SK-N-SH (cell line): ENCODE data around the gene FOXN4. TPM values are rescaled to one million over a fixed set of nuclear protein-coding genes. Genes with fewer than 3 reads are reported as not detected.

ENCODE experiments used
- CTCF ChIA-PET: fragments of 300-600, 350-600 bp; formaldehyde crosslinking; extraction: SDS; loops from one replicate; lab custom pipeline; 2021; lab: Yijun Ruan, JAX
- POLR2A ChIA-PET: fragments of 350-600 bp; sonication (Branson Sonifier 250); formaldehyde crosslinking; extraction: SDS; loops from one replicate; lab custom pipeline; 2020; ENCODE audit warnings: antibody characterized with exemption, inconsistent platforms; lab: Yijun Ruan, JAX
- DNase-seq: peaks from one replicate; pipeline ENCODE4 v3.0.0; 2012
- H2AFZ ChIP-seq: fragments of 200-600 bp; sonication (generic); 2 replicates; pipeline ENCODE4 v1.8.1; 2016; ENCODE audit warnings: antibody characterized with exemption, mild to moderate bottlenecking, low read depth
- H3F3A ChIP-seq: fragments of 200-600 bp; sonication (generic); replicated peaks from 2 replicates; pipeline ENCODE3; 2016; ENCODE audit warnings: antibody characterized with exemption, mild to moderate bottlenecking; ENCODE audit not compliant: insufficient read depth
- H3K27ac ChIP-seq, 2 experiments: fragments of 200-500 bp in 1 of 2; fragments of 200-600 bp in 1 of 2; sonication (Bioruptor generic) in 1 of 2; sonication (generic), shearing (Covaris generic) in 1 of 2; 2 replicates each; pipeline versions ENCODE4 v1.5.1 to v1.6.1; 2014 to 2016; ENCODE audit warnings: low read depth in 2 of 2, inconsistent platforms in 1 of 2, low read length in 1 of 2, mild to moderate bottlenecking in 1 of 2, mixed read lengths in 1 of 2
- H3K27me3 ChIP-seq: fragments of 200-600 bp; sonication (generic), shearing (Covaris generic); 2 replicates; pipeline ENCODE4 v1.6.1; 2016; ENCODE audit warnings: mixed run types; ENCODE audit not compliant: insufficient read depth
- H3K36me3 ChIP-seq, 2 experiments: fragments of 200-500 bp in 1 of 2; fragments of 200-600 bp in 1 of 2; sonication (Bioruptor generic) in 1 of 2; sonication (generic) in 1 of 2; replicated peaks in 1 of 2; 2 replicates each; pipeline versions ENCODE3 to v1.5.1; 2014 to 2016; ENCODE audit warnings: low read length in 1 of 2, mild to moderate bottlenecking in 1 of 2; ENCODE audit not compliant: insufficient read depth in 2 of 2, control insufficient read depth in 1 of 2
- H3K4me1 ChIP-seq, 2 experiments: fragments of 200-500 bp in 1 of 2; fragments of 200-600 bp in 1 of 2; sonication (Bioruptor generic) in 1 of 2; sonication (generic), shearing (Covaris generic) in 1 of 2; 2 replicates each; pipeline versions ENCODE4 v1.5.1 to v1.6.1; 2014 to 2016; ENCODE audit warnings: low read depth in 1 of 2, low read length in 1 of 2, mixed run types in 1 of 2; ENCODE audit not compliant: insufficient read depth in 2 of 2, control insufficient read depth in 1 of 2
- H3K4me2 ChIP-seq: fragments of 200-600 bp; sonication (generic), shearing (Covaris generic); 2 replicates; pipeline ENCODE4 v1.6.1; 2017; ENCODE audit warnings: mixed run types
- H3K4me3 ChIP-seq, 2 experiments: fragments of 200-500 bp in 1 of 2; fragments of 200-600 bp in 1 of 2; sonication (Bioruptor generic) in 1 of 2; sonication (generic), shearing (Covaris generic) in 1 of 2; 2 replicates each; pipeline versions ENCODE4 v1.5.1 to v1.8.1; 2014 to 2016; ENCODE audit warnings: low read depth in 2 of 2, inconsistent platforms in 1 of 2, low read length in 1 of 2, mild to moderate bottlenecking in 1 of 2, mixed read lengths in 1 of 2, moderate library complexity in 1 of 2
- H3K79me2 ChIP-seq: fragments of 200-600 bp; sonication (generic); 2 replicates; pipeline ENCODE4 v1.8.1; 2017; ENCODE audit warnings: mild to moderate bottlenecking; ENCODE audit not compliant: insufficient read depth
- H3K9ac ChIP-seq: fragments of 200-600 bp; sonication (generic); 2 replicates; pipeline ENCODE4 v1.6.1; 2017; ENCODE audit warnings: mixed run types
- H3K9me2 ChIP-seq: fragments of 200-600 bp; sonication (generic); 2 replicates; pipeline ENCODE4 v1.6.1; 2017; ENCODE audit warnings: mixed run types
- H3K9me3 ChIP-seq: fragments of 200-600 bp; sonication (generic); 2 replicates; pipeline ENCODE4 v1.6.1; 2017; ENCODE audit warnings: mixed run types, mild to moderate bottlenecking, moderate library complexity
- H4K20me1 ChIP-seq: fragments of 200-600 bp; sonication (generic); 2 replicates; pipeline ENCODE4 v1.6.1; 2017; ENCODE audit warnings: mild to moderate bottlenecking, mixed run types; ENCODE audit not compliant: insufficient read depth
- CHD2 ChIP-seq: fragments of 150-350 bp; IDR thresholded peaks from 2 replicates; pipeline ENCODE4 v1.6.1; 2018; ENCODE audit warnings: low read length; ENCODE audit not compliant: partially characterized antibody
- EP300 ChIP-seq, 2 experiments: IDR thresholded peaks; 2 replicates each; pipeline versions ENCODE4 v1.4.0 to v1.6.1; 2012; ENCODE audit warnings: borderline replicate concordance in 1 of 2, low read depth in 1 of 2, low read length in 1 of 2
- EZH2phosphoT487 ChIP-seq: fragments of 200-600 bp; sonication (generic); IDR thresholded peaks from 2 replicates; pipeline ENCODE4 v1.6.1; 2017; ENCODE audit warnings: low read depth, mixed run types, mild to moderate bottlenecking, antibody characterized with exemption, moderate library complexity, borderline replicate concordance
- FOSL2 ChIP-seq: IDR thresholded peaks from 2 replicates; pipeline ENCODE4 v1.4.0; 2012; ENCODE audit warnings: low read depth, mild to moderate bottlenecking, moderate library complexity, borderline replicate concordance
- FOXM1 ChIP-seq: IDR thresholded peaks from 2 replicates; pipeline ENCODE4 v1.4.0; 2012; ENCODE audit warnings: low read depth, mild to moderate bottlenecking
- GABPA ChIP-seq: IDR thresholded peaks from 2 replicates; pipeline ENCODE4 v1.4.0; 2012; ENCODE audit warnings: low read depth, mild to moderate bottlenecking
- GATA2 ChIP-seq: sonication (generic); formaldehyde crosslinking; IDR thresholded peaks from 2 replicates; pipeline ENCODE4 v1.5.0; 2020; ENCODE audit warnings: mild to moderate bottlenecking, missing genetic modification reagents
- JUND ChIP-seq: IDR thresholded peaks from 2 replicates; pipeline ENCODE4 v1.4.0; 2012
- MEF2A ChIP-seq: IDR thresholded peaks from 2 replicates; pipeline ENCODE4 v1.4.0; 2012; ENCODE audit warnings: low read depth, borderline replicate concordance
- NFIC ChIP-seq: IDR thresholded peaks from 2 replicates; pipeline ENCODE4 v1.4.0; 2012; ENCODE audit warnings: borderline replicate concordance
- NRF1 ChIP-seq: IDR thresholded peaks from 2 replicates; pipeline ENCODE4 v1.6.1; 2012; ENCODE audit warnings: low read depth, mild to moderate bottlenecking, low read length
- RAD21 ChIP-seq: IDR thresholded peaks from 2 replicates; pipeline ENCODE4 v1.6.1; 2012; ENCODE audit warnings: mild to moderate bottlenecking, low read length
- RXRA ChIP-seq: IDR thresholded peaks from 2 replicates; pipeline ENCODE4 v1.4.0; 2012; ENCODE audit warnings: low read depth, mild to moderate bottlenecking, borderline replicate concordance
- SIN3A ChIP-seq: IDR thresholded peaks from 2 replicates; pipeline ENCODE4 v1.6.1; 2012; ENCODE audit warnings: low read depth, mild to moderate bottlenecking, low read length, moderate library complexity, borderline replicate concordance
- SMC3 ChIP-seq: IDR thresholded peaks from 2 replicates; pipeline ENCODE4 v1.6.1; 2012; ENCODE audit warnings: low read depth, low read length, improper control_type of control experiment
- TCF12 ChIP-seq: IDR thresholded peaks from 2 replicates; pipeline ENCODE4 v1.4.0; 2012
- YY1 ChIP-seq: IDR thresholded peaks from 2 replicates; pipeline ENCODE4 v1.4.0; 2012; ENCODE audit warnings: low read depth, mild to moderate bottlenecking
- WGBS: methylation state at CpG from one replicate; pipeline ENCODE4 v1.1.6; 2017; ENCODE audit warnings: low lambda C conversion rate; 5-methylcytosine and 5-hydroxymethylcytosine counted together
- polyA plus RNA-seq, 3 experiments: library from polyadenylated mRNA; depleted of rRNA; stranded (reverse); fragments of >200 nt; gene quantifications; 2 replicates each; pipeline ENCODE4 v1.2.3, GENCODE V29; 2012
- TF ChIP-seq, protein P1 (sequence below): IDR thresholded peaks from 2 replicates; pipeline ENCODE4 v1.4.0; 2012; ENCODE audit warnings: low read depth, borderline replicate concordance
- TF ChIP-seq, protein P2 (sequence below): IDR thresholded peaks from 2 replicates; pipeline ENCODE4 v1.4.0; 2012; ENCODE audit warnings: low read depth, borderline replicate concordance
- TF ChIP-seq, protein P3 (sequence below): IDR thresholded peaks from 2 replicates; pipeline ENCODE4; 2012
- TF ChIP-seq, protein P4 (sequence below): fragments of 150-350 bp; IDR thresholded peaks from 2 replicates; pipeline ENCODE4 v1.6.1; 2017; ENCODE audit warnings: antibody characterized with exemption, low read length, low read depth, borderline replicate concordance
- TF ChIP-seq, protein P5 (sequence below): fragments of 200-600 bp; sonication (generic); IDR thresholded peaks from 2 replicates; pipeline ENCODE4 v1.6.1; 2017; ENCODE audit warnings: antibody characterized with exemption, mild to moderate bottlenecking, moderate library complexity

Gene FOXN4
- polyA plus RNA-seq, 1 of the 3 experiments (the other 2 are of a cell fraction): 0.10 TPM

DNA sequence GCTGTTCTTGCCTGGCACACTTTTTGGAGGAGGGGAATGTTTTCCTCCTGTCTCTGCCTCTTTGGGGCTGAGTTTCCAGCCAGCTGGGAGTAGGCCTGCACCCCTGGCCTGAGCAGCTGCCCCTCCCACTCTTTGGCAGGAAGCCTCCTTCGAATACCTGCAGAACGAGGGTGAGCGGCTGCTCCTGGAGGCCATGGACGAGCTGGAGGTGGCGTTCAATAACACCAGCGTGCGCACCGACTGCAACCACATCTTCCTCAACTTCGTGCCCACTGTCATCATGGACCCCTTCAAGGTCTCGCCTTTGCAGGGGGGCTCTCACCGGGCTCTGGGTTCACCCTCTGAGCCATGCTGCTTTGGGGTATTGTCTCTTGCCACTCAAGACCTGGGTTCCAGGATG is 69.4 kb downstream of the FOXN4 start:
- H4K20me1 ChIP-seq: no peaks in the 10 kb centered on the region
- H3K4me3 ChIP-seq: no peak overlapping the region
- no peaks in the 10 kb centered on the region for H3K27me3 ChIP-seq
- TF ChIP-seq JUND: no peak
- TF ChIP-seq RAD21: no peak
- TF ChIP-seq EP300 (IDR thresholded peaks at IDR 0.05; ENCODE audit: borderline replicate concordance in 1 of 2, low read depth in 1 of 2, low read length in 1 of 2): no peak
- TF ChIP-seq, protein P1, sequence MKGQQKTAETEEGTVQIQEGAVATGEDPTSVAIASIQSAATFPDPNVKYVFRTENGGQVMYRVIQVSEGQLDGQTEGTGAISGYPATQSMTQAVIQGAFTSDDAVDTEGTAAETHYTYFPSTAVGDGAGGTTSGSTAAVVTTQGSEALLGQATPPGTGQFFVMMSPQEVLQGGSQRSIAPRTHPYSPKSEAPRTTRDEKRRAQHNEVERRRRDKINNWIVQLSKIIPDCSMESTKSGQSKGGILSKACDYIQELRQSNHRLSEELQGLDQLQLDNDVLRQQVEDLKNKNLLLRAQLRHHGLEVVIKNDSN: no peak
- no peak for TF ChIP-seq CHD2
- no peak for TF ChIP-seq MEF2A
- TF ChIP-seq SMC3: no peak
- TF ChIP-seq, protein P2, sequence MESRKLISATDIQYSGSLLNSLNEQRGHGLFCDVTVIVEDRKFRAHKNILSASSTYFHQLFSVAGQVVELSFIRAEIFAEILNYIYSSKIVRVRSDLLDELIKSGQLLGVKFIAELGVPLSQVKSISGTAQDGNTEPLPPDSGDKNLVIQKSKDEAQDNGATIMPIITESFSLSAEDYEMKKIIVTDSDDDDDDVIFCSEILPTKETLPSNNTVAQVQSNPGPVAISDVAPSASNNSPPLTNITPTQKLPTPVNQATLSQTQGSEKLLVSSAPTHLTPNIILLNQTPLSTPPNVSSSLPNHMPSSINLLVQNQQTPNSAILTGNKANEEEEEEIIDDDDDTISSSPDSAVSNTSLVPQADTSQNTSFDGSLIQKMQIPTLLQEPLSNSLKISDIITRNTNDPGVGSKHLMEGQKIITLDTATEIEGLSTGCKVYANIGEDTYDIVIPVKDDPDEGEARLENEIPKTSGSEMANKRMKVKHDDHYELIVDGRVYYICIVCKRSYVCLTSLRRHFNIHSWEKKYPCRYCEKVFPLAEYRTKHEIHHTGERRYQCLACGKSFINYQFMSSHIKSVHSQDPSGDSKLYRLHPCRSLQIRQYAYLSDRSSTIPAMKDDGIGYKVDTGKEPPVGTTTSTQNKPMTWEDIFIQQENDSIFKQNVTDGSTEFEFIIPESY: no peak
- TF ChIP-seq TCF12: no peak
- TF ChIP-seq SIN3A: no peak
- no peak for TF ChIP-seq NRF1
- no peak for TF ChIP-seq EZH2phosphoT487
- no peak for TF ChIP-seq NFIC
- TF ChIP-seq FOXM1: no peak
- TF ChIP-seq RXRA: no peak
- TF ChIP-seq, protein P3, sequence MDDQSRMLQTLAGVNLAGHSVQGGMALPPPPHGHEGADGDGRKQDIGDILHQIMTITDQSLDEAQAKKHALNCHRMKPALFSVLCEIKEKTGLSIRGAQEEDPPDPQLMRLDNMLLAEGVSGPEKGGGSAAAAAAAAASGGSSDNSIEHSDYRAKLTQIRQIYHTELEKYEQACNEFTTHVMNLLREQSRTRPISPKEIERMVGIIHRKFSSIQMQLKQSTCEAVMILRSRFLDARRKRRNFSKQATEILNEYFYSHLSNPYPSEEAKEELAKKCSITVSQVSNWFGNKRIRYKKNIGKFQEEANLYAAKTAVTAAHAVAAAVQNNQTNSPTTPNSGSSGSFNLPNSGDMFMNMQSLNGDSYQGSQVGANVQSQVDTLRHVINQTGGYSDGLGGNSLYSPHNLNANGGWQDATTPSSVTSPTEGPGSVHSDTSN: no peak
- H3K36me3 ChIP-seq: peaks cover 0 to 12% of the 10 kb centered on the region in 2 experiments
- no peaks in the 10 kb centered on the region for H3K9me3 ChIP-seq
- 97% methylated on average over 10 of the region's 11 CpGs for WGBS
- no peaks in the 10 kb centered on the region for H3F3A ChIP-seq
- no peak overlapping the region for H2AFZ ChIP-seq
- H3K79me2 ChIP-seq: no peaks in the 10 kb centered on the region
- H3K9me2 ChIP-seq: no peaks in the 10 kb centered on the region
- ChIA-PET CTCF (no interaction called here), POLR2A (no interaction called here)
- DNase-seq: no peak
- no peak overlapping the region for H3K4me2 ChIP-seq
- H3K4me1 ChIP-seq: no peaks in the 10 kb centered on the region
- H3K27ac ChIP-seq: no peak overlapping the region
- no peak overlapping the region for H3K9ac ChIP-seq

DNA sequence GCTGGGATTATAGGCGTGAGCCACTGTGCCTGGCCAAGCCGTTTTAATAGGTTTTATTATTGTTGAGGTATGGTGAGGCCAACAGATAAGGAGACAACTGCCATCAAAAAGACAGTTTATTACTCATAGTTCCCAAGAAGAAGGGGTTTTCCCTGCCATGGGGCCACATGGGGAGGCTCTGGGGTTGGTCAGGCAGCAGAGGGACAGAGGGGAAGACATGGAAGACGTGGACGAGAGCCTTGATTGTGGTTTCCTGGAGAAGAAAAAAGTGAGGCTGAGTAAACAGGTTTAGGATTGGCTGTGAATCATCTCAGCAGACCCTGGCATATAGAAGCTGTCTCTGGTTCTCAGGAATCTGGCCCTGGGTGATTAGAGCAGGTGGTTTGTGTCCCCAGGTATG is 69.9 kb downstream of the FOXN4 start:
- Histone ChIP-seq H3K4me3 (no peak overlapping the region), H3K27me3 (no peaks in the 10 kb centered on the region), H3K9ac (no peak overlapping the region), H4K20me1 (no peaks in the 10 kb centered on the region), H3K79me2 (no peaks in the 10 kb centered on the region), H3K36me3 (peaks cover 0 to 12% of the 10 kb centered on the region in 2 experiments), H3F3A (no peaks in the 10 kb centered on the region), H3K4me1 (no peaks in the 10 kb centered on the region), H3K9me2 (no peaks in the 10 kb centered on the region), H3K27ac (no peak overlapping the region), H3K9me3 (no peaks in the 10 kb centered on the region), H3K4me2 (no peak overlapping the region), H2AFZ (no peak overlapping the region)
- ChIA-PET CTCF (interaction anchor here (1.0 kb wide), 1 partner anchor 183 kb away, joined by 3 read pairs; no protein-coding TSS in a partner anchor), POLR2A (no interaction called here)
- no peak for DNase-seq
- 93% methylated on average over 4 of the region's 4 CpGs for WGBS
- no peak for TF ChIP-seq RAD21
- no peak for TF ChIP-seq FOXM1
- no peak for TF ChIP-seq JUND
- TF ChIP-seq, protein P4, sequence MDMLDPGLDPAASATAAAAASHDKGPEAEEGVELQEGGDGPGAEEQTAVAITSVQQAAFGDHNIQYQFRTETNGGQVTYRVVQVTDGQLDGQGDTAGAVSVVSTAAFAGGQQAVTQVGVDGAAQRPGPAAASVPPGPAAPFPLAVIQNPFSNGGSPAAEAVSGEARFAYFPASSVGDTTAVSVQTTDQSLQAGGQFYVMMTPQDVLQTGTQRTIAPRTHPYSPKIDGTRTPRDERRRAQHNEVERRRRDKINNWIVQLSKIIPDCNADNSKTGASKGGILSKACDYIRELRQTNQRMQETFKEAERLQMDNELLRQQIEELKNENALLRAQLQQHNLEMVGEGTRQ: no peak
- no peak for TF ChIP-seq YY1
- no peak for TF ChIP-seq FOSL2
- no peak for TF ChIP-seq GABPA
- TF ChIP-seq, protein P3: no peak
- no peak for TF ChIP-seq TCF12
- no peak for TF ChIP-seq GATA2 (CRISPR knock-in tag)
- TF ChIP-seq, protein P5, sequence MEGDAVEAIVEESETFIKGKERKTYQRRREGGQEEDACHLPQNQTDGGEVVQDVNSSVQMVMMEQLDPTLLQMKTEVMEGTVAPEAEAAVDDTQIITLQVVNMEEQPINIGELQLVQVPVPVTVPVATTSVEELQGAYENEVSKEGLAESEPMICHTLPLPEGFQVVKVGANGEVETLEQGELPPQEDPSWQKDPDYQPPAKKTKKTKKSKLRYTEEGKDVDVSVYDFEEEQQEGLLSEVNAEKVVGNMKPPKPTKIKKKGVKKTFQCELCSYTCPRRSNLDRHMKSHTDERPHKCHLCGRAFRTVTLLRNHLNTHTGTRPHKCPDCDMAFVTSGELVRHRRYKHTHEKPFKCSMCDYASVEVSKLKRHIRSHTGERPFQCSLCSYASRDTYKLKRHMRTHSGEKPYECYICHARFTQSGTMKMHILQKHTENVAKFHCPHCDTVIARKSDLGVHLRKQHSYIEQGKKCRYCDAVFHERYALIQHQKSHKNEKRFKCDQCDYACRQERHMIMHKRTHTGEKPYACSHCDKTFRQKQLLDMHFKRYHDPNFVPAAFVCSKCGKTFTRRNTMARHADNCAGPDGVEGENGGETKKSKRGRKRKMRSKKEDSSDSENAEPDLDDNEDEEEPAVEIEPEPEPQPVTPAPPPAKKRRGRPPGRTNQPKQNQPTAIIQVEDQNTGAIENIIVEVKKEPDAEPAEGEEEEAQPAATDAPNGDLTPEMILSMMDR: no peak
